SIG-M5 treated with dmso at 0.1 percent for 504 hours (cell line): ENCODE data around the gene UCK2.

Source experiments
- DNase-seq: peaks from one replicate; lab custom pipeline; 2025; ENCODE audit not compliant: unreplicated experiment; lab: John Stamatoyannopoulos, UW

UCK2 gene

DNA sequence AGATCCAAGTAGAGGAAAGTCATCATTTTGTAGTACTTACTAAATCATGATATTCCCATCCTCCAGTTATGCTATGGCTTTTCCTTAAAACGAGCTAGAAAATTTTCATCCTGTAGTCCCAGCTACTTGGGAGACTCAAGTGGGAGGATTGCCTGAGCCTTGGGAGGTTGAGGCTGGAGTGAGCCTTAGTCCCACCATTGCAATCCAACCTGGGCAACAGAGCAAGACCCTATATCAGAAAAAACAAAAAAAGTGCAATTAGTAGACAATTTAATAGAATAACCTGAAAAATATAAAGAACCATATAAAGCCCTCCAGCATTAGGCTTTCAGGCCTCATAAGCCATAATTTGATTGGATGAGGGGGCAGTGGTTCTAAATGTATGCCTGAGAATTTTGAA lies 6.8 kb downstream of the UCK2 start:
- no peak for DNase-seq

DNA sequence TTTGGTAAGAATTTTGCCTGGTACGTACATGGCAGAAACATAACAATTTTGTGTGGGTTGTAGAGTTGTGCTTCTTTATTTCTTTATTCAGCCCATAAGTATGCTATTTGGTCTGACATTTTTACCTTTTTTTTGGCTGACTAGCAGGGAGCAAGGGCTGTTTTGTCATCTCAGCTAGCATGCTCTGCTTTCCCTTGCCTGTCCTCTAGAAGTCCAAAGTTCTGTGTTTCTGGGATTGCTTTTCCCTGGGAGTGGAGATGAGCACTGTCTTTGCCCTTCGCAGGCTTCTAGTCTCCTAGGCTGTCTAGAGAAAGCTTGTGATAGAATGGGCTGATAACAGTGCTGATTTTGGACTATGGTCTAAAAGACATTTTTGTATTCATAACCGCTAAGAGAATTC lies 7.5 kb downstream of the UCK2 start:
- DNase-seq: no peak

DNA sequence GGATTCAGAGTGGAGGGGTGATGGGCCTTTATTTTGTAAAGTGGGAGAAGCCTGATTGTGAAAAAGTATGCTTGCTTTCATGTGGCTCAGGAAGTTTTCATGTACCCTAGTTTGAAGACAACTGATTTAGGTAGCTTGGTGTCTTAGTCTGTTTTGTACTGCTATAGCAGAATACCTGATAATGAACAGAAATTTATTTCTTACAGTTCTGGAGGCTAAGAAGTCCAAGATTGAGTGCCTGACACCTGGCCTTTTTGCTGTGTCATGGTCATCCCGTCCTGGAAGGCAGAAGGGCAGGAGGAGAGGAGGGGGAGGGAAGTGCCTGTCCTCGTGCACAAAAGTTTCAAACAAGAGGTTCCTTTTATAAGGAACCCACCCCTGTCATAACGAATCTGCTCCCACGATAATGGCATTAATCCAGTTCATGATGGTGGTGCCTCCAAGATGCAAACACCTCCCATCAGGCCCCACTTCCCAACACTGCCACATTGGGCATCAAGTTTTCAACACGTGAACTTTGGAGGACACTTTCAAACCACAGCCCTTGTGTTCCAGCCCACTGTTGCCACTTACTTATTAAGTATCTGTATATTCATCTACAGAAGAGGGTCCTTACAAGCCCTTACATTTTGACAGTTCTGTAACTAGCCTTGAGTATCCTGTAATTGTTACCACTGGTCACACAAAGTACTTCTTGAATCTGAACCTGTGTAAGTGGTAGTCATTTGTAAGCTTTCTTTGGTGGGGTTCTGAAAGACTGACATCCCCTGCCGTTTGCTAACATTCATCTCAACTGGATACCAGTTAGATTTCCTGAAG lies 9.5 kb downstream of the UCK2 start:
- DNase-seq: no peak

DNA sequence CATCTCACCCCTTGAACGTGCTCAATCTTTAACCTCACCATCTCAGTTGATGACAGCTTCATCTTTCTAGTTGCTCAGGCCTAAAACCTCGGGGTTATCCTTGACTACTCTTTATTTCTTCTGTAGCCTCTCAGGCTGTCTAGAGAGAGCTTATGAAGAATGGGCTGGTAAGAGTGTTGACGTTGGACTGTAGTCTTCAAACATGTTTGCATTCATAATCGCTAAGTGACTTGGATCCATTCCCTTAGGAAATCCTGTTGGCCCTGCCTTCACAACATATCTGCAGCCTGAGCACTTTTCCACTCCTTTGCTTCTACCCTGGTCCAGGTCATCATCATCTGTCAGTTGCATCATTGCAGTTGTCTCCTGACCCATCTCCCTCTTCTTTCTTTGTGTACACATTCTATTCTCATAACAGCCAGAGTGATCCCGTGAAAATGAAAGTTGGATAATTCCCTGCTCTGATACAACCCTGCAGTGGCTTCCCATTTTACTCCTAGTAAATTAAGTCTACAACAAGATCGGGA lies 10.5 kb downstream of the UCK2 start:
- no peak for DNase-seq

DNA sequence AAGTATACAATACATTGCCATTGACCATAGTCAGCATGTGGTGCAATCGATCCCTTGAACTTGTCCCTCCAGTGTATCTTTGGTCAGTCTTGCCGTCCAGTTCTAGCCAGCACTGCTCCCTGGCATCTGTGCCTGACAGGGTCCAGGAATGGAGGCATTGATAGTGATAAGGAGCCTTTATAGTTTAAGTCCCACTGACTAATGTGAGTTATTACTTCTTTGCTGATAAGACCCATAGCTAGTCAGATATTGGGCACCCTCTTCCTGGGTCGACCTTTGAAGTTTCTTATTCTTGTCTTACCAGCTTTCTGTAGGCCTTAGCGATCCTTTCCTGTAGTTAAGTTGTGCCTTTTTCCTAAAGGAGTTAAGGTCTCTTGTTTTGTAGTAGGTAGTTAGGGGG lies 13.0 kb downstream of the UCK2 start:
- DNase-seq: no peak

DNA sequence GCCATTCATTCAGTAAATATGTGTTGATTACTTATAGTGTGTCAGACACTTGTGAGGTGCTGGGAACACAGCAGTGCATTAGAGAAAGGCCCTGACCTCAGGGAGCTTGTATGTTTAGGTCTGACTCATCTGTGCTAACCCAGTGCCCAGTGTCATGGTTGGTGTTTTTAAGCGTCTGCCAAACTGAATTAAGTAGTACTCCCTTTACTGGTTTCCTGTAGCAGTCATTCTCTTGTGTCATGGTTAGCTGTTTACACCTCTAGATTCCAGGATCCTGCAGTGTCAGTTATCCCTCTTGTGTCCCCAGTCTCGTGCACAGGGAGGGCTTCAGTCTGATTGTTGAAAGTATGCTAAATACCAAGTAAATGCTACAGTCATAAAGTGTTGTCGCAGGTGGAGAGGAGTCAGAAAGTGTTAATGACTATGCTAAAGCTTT lies 14.2 kb downstream of the UCK2 start:
- DNase-seq: no peak

DNA sequence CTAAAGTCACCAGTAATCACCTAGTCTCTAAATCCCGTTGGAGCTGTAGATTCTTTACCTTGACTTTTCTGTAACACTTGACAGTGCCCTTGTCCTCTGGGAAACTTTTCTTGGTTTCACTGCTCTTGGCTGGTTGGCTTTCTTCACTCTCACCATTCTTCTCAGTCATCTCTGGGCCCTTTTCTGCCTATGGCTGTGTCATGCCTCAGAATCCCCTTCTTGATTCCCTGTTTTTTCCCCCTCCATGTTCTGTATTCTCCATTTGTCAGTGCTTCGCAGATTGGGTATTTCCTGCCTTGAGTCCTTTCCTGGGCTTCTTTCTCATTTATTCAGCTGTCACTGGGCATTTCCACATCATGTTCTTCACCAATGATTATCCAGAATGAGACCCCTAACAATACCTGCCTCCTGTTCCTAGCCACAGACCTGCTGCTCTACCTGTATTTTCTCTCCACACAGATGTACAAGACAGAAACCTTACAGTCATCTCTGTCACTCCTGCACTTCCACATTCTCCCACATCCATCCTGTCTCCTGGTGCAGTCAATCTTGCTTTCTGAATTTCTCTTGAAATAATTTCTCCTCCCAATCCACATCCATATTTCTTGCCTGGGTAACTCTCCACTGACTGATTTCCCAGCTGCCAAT lies 14.7 kb downstream of the UCK2 start:
- no peak for DNase-seq

DNA sequence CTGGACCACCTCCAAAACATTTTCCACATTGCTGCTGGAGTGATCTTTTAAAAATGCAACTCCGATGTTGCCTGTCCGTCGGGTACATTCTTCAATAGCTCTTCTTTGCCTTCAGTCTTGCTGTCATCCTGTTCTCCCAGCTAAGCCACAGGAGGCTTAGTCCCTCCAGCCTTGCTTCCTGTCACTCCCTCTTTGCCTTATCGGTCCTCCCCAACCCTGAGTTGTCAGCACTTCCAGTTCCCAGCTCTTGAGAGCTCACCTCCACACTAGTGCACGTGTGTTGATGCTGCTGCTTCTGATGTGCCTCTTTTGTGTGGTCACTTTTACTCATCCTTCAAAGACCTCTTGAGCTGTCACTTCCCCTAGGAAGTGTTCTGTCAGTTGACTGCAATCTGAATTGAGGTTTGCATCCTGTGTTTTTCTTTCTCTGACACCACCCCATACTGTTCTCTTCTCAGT lies 15.3 kb downstream of the UCK2 start:
- DNase-seq: peak; percentile 51

DNA sequence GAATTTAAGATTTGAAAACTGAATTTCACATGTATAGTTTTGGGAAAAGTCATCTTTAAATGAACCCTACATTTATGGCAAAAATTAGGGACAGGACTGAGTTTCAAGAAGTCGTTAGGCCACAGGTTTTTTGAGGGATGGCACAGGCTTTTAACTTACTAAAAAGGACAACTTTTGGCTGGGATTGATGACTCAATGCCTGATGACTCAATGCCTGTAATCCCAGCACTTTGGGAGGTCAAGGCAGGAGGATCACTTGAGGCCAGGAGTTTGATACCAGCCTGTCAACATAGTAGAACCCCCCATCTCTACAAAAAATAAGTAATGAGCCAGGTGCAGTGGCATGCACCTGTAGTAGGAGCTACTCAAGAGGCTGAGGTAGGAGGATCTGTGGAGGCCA lies 15.9 kb downstream of the UCK2 start:
- no peak for DNase-seq

DNA sequence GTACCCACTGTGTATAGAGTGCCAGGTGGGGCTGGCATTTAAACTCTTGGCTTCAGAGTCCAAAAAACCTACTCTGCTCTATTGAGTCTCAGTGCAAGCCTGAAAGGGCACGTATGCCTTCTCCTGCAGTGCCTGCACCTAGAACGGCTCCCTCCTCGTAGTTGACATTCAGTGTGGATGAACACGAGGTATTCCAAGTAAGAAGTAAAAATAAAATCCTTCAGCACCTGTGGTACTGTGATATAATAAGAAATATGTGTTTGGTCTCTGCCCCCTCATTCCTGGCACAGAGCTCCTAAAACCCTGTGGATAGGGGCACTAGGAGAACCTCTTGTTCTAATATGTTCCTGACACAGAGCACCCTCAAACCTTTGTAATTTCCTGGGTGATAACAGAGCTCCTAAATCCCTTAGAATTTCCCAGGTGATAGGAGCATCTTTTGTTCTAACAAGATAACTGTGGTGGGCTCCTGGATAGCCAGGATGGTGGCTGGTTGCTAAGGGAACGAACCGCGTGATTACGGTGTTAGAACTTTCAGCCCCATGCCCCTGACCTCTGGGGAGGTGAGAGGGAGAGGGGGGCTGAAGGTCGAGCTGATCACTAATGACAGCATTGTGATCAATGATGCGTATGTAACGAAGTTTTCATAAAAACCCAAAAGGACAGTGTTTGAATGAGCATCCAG lies 16.8 kb downstream of the UCK2 start:
- no peak for DNase-seq

DNA sequence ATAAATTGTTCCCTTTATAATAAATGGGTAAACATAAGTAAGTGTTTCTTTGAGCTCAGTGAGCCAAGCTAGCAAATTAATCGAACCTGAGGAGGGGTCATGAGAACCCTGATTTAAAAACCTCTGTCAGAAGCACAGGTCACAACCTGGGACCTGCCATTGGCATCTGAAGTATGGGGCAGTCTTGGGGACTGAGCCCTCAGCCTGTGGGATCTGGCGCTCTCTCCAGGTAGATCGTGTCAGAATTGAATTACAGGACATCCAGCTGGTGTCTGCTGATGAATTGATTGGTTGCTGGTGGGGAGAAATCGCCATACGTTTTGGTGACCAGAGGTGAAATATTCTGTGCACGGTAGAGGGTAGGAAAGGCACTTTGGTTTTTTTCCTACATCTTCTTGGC lies 17.5 kb downstream of the UCK2 start:
- no peak for DNase-seq

DNA sequence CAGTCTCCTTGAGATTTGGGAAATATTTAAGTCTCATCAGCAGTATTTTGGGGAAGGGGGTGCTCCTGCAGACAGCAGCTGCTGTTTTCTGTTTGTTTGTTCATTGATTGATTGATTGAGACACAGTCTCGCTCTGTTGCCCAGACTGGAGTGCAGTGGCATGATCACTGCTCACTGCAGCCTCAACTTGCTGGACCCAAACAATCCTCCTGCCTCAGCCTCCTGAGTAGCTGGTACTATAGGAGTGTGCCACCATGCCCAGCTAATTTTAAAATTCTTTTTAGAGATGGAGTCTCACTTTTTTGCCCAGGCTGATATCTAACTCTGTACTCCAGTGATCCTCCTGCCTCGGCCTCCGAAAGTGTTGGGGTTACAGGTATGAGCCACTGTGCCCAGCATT lies 18.2 kb downstream of the UCK2 start:
- no peak for DNase-seq

DNA sequence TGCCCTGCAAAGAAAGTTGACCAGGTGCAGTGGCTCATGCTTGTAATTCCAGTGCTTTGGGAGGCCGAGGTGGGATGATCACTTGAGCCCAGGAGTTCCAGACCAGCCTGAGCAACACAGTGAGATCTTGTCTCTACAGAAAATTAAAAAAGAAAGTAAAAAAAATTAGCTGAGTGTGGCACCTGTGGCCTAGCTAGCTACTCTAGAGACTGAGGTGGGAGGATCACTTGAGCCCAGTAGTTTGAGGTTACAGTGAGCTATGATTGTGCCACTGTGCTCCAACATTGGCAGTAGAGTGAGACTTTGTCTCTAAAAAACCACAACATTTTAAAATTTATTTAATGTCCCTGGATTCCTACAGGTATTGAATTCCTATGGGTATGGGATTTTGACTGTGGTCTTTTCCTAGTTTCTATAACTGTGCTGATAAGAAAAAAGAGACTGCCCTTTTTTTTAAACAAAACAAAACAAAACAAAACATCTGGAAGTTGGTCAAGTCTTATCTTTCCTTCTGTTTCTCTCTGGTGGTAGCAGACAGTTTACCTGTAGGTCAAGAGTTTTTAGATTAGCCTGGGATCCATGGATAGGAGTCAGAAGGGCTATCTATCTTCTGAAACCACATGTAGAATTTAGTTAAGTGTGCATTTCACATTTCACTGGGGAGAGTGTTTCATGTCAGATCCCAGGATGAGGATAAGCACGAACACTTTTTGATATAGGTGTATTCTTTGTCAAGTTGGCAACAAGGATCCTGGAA lies 18.8 kb downstream of the UCK2 start:
- no peak for DNase-seq

DNA sequence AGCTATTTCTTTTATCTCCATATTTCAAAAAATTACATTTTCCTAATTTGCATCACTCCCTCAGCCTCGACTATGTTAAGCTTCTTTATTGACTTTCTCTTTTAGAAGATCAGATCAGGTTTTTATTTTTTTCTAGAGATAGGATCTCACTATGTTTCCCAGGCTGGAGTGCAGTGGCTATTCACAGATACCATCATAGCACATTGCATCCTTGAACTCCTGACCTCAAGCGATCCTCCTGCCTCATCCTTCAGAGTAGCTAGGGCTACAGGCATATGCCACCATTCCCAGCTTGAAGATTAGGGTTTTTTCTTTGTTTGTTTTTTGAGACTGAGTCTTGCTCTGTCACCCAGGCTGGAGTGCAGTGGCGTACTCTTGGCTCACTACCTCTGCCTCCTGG lies 20.1 kb downstream of the UCK2 start:
- DNase-seq: no peak

DNA sequence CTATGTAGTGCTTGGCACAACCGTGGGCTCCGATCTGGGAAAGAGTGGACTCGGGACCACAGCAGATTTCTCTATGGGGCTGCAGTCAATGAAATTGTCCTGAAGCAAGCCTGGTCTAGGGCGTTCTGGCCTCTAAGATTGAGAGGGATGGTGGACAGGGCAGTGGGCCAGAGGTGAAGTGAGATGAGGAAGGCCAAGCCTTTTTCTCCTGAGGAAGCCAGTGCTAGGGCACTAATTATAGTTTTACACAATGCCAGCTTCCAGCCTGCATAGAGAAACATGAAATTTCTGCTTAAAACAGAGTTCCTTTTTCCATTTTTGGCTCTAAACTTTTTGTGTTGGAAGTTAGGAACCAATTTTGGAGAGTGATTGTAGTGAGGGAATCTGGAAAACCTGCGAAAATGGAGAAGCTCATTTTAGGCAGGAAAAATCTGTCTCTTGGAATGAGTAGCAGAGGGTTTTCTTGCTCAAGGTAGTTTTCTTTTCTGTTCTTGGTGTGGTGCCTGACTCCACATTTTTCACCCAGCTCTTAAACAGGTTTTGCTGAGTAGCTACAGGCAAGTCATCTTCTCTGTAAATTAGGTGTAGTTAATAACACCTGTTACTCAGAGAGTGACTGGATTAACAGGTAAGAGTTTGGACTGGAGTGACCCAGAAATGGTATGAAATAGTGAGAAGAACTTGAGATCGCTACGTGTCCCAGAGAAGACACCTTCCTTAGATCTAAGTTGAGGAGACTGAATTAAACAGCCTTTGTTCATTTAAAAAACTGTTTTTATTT lies 22.1 kb downstream of the UCK2 start:
- no peak for DNase-seq

DNA sequence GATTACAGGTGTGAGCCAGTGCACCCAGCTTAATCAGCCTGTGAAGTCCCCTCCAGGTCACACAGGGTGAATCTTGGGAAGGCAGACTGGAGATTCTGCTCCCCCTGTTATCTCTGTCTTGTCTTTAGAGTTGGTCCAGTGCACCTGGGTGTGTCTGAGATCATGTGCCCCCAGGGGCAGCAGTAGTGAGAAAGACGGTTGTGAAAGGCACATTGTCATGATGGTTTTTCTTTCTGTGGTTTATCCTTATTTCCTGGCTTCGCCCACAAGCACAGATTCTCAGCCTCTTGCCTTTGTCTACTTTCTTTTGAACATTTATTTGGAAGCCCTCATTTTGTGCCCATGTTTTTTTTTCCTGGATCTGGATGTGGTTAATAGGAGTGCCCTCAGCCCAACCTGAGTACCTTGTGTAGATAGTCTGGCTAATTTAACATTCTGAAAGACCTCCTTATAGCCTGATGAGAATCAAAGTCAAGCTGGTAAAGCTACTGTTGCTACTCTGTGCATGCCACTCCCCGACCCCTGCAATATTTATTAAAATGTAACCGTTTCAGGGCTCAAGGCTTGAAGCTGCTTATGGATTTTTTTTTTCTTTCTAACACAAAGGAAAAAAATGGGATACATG lies 23.7 kb downstream of the UCK2 start:
- DNase-seq: peak; percentile 78

DNA sequence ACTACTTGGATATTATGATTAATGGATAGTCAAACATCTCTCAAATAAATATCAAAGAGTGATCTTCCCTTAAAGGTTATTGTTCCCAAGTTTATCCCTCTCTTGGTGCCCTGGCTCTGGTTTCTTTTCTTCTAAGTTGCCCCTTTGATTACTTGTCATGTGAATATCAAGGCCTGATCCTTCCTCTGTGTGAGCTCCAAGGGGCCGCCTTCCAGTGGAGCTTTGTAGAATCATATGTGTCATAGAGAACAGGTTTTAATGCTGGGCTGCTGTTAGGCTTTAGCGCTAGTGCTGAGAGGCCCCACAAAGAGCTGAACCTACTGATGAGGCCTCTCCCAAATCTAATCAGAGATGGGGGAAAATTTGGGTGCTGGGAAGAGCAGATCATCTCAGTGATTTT lies 25.5 kb downstream of the UCK2 start:
- DNase-seq: no peak

DNA sequence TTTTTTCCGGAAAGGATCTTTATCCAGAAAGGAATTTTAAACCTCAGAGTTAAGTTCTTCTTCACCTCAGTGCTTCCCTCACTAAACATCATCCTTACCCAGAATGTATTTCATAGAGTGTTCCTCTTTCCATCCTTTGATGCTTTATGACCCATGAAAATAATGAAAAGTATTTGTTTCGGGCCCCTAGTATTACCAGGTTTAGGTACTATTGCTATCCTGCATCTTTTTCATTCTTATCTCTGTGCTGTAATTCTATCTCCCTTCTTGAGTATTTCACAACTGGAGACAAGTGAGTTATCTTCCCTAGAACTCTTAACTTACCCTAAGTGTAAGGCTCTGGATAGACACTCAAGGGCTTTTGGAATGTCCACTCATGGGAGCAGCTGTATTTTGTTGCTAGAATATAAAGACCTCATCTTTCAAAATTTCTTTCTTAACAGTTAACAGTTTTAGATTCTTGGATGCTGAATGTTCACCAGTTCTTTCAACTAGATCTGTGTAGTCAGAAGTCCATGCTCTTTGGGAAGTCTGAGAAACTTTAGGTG lies 26.2 kb downstream of the UCK2 start:
- DNase-seq: no peak

DNA sequence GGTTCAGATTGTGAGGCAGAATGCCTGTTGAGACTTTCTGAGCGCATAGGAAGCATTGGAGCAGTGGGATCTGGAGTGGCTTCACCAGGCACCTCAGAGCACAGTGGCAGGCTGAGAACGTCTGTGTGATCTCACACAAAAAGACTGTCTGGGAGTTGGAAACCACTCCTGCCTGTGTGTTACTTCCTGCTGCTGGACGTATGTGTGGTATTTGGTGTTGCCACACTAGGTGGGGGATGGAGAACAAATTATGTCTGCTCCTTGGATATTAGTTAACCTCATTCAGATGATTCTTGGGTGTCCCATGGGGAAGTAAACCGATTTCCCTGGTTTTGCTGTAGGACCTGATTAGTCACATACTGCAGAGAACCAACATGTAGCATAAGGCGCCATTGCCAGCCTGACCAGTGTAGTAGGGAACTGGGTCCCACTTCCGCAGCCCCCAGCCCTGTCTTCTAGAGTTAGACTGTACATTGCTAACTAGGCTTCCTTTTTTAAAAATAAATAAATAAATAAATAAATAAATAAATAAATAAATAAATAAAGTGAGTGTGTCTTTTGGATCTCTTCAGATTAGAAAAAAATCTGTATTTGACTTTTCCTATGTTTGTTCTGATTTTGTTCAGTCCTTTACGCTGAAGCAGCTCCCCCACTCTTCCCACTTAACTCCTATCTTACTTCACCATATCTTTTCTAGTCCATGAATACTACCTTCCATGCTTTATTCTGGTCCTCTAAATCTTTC lies 26.9 kb downstream of the UCK2 start:
- DNase-seq: peak; percentile 97
